Neural cell (in vitro differentiated cells): ENCODE measurements around the gene ZNF527. TPM values are rescaled to one million over a fixed set of nuclear protein-coding genes. Genes with fewer than 3 reads are reported as not detected.
A peak's percentile ranks its signal among the peaks of the same experiment; 100 is the strongest.

Experiments
- H2AFZ ChIP-seq: fragments of 200-600, 300-800 bp; sonication (generic), shearing (Covaris generic); 2 replicates; pipeline ENCODE4 v1.6.0; 2014; ENCODE audit warnings: low read depth, mild to moderate bottlenecking, antibody characterized with exemption, low read length, moderate library complexity
- H3F3A ChIP-seq: fragments of 200-600 bp; shearing (Covaris generic); 2 replicates; pipeline ENCODE4 v1.6.1; 2016; ENCODE audit warnings: mild to moderate bottlenecking, moderate library complexity, mixed read lengths, antibody characterized with exemption, low read length; ENCODE audit not compliant: insufficient read depth, poor library complexity, severe bottlenecking
- H3K27ac ChIP-seq: fragments of 200-600, 300-800 bp; sonication (generic), shearing (Covaris generic); 2 replicates; pipeline ENCODE4 v1.5.1; 2014; ENCODE audit warnings: mild to moderate bottlenecking, low read length, moderate library complexity
- H3K27me3 ChIP-seq: fragments of 300-800, 200-600 bp; sonication (generic), shearing (Covaris generic); 2 replicates; pipeline ENCODE4 v1.6.0; 2014; ENCODE audit warnings: mild to moderate bottlenecking, low read depth, low read length, moderate library complexity; ENCODE audit not compliant: insufficient read depth
- H3K36me3 ChIP-seq: fragments of 300-800, 200-600 bp; sonication (generic), shearing (Covaris generic); 2 replicates; pipeline ENCODE4 v1.5.1; 2014; ENCODE audit warnings: mild to moderate bottlenecking, antibody characterized with exemption, low read length, moderate library complexity; ENCODE audit not compliant: insufficient read depth
- H3K4me2 ChIP-seq: fragments of 300-800, 200-600 bp; sonication (generic), shearing (Covaris generic); 2 replicates; pipeline ENCODE4 v1.6.0; 2014; ENCODE audit warnings: mild to moderate bottlenecking, low read length
- H3K4me3 ChIP-seq: fragments of 300-800, 200-600 bp; sonication (generic), shearing (Covaris generic); 2 replicates; pipeline ENCODE4 v1.5.1; 2014; ENCODE audit warnings: mild to moderate bottlenecking, low read length, moderate library complexity
- H3K79me2 ChIP-seq: fragments of 200-600 bp; shearing (Covaris generic); replicated peaks from 2 replicates; pipeline ENCODE4 v1.6.0; 2014; ENCODE audit warnings: mild to moderate bottlenecking, low read length, moderate library complexity; ENCODE audit not compliant: insufficient read depth
- H3K9ac ChIP-seq: fragments of 300-800, 200-600 bp; sonication (generic), shearing (Covaris generic); 2 replicates; pipeline ENCODE4 v1.6.1; 2016; ENCODE audit warnings: mild to moderate bottlenecking, low read length, mixed read lengths
- H3K9me2 ChIP-seq: fragments of 200-600 bp; shearing (Covaris generic); 2 replicates; pipeline ENCODE4 v1.6.1; 2016; ENCODE audit warnings: mild to moderate bottlenecking, low read length, mixed read lengths; ENCODE audit not compliant: insufficient read depth
- H3K9me3 ChIP-seq: fragments of 200-600, 300-800 bp; sonication (generic), shearing (Covaris generic); 2 replicates; pipeline ENCODE4 v1.6.1; 2016; ENCODE audit warnings: mild to moderate bottlenecking, mixed run types, low read length, moderate library complexity, mixed read lengths
- H4K20me1 ChIP-seq: fragments of 200-600 bp; shearing (Covaris generic); 2 replicates; pipeline ENCODE4 v1.6.1; 2016; ENCODE audit warnings: mild to moderate bottlenecking, mixed run types; ENCODE audit not compliant: insufficient read depth
- EP300 ChIP-seq: fragments of 450-650 bp; conservative IDR thresholded peaks from 2 replicates; pipeline ENCODE4 v1.6.1; 2014; ENCODE audit warnings: antibody characterized with exemption, mild to moderate bottlenecking, moderate library complexity; ENCODE audit not compliant: poor library complexity, severe bottlenecking
- EZH2 ChIP-seq: fragments of 200-600, 300-800 bp; shearing (Covaris generic), sonication (generic); IDR thresholded peaks from 2 replicates; pipeline ENCODE4 v1.6.1; 2014; ENCODE audit warnings: antibody characterized with exemption, low read length, borderline replicate concordance, mild to moderate bottlenecking; ENCODE audit not compliant: insufficient read depth, poor library complexity, severe bottlenecking
- MXI1 ChIP-seq: fragments of 450-650 bp; conservative IDR thresholded peaks from 2 replicates; pipeline ENCODE4 v1.6.1; 2014; ENCODE audit warnings: antibody characterized with exemption, mild to moderate bottlenecking; ENCODE audit not compliant: poor library complexity, severe bottlenecking
- POLR2AphosphoS5 ChIP-seq: IDR thresholded peaks from 2 replicates; pipeline ENCODE4 v1.6.1; 2012
- RAD21 ChIP-seq: fragments of 450-650 bp; conservative IDR thresholded peaks from 2 replicates; pipeline ENCODE4 v1.6.1; 2014; ENCODE audit warnings: antibody characterized with exemption, mild to moderate bottlenecking, moderate library complexity
- SMC3 ChIP-seq: fragments of 450-650 bp; conservative IDR thresholded peaks from 2 replicates; pipeline ENCODE4 v1.6.1; 2014; ENCODE audit warnings: antibody characterized with exemption, mild to moderate bottlenecking, moderate library complexity; ENCODE audit not compliant: poor library complexity
- TAF1 ChIP-seq: IDR thresholded peaks from 2 replicates; pipeline ENCODE4 v1.6.1; 2012; ENCODE audit warnings: low read depth
- polyA minus RNA-seq: library from RNA; depleted of rRNA, polyadenylated mRNA; stranded (reverse); fragments of >200 nt; gene quantifications from 2 replicates; pipeline ENCODE4 v1.2.3, GENCODE V29; 2014
- polyA plus RNA-seq: library from polyadenylated mRNA; depleted of rRNA; stranded (reverse); fragments of >200 nt; gene quantifications from 2 replicates; pipeline ENCODE4 v1.2.3, GENCODE V29; 2014
- TF ChIP-seq, protein P1 (sequence below): IDR thresholded peaks from 2 replicates; pipeline ENCODE4 v1.6.1; 2012; ENCODE audit warnings: borderline replicate concordance
- TF ChIP-seq, protein P2 (sequence below): fragments of 450-650 bp; IDR thresholded peaks from 2 replicates; pipeline ENCODE4 v1.5.1; 2014; ENCODE audit warnings: antibody characterized with exemption, mild to moderate bottlenecking, moderate library complexity; ENCODE audit not compliant: poor library complexity, severe bottlenecking

The ZNF527 gene
- polyA plus RNA-seq (13.6 and 18.6 TPM in 2 replicates), polyA minus RNA-seq (31.9 and 36.5 TPM in 2 replicates)

DNA sequence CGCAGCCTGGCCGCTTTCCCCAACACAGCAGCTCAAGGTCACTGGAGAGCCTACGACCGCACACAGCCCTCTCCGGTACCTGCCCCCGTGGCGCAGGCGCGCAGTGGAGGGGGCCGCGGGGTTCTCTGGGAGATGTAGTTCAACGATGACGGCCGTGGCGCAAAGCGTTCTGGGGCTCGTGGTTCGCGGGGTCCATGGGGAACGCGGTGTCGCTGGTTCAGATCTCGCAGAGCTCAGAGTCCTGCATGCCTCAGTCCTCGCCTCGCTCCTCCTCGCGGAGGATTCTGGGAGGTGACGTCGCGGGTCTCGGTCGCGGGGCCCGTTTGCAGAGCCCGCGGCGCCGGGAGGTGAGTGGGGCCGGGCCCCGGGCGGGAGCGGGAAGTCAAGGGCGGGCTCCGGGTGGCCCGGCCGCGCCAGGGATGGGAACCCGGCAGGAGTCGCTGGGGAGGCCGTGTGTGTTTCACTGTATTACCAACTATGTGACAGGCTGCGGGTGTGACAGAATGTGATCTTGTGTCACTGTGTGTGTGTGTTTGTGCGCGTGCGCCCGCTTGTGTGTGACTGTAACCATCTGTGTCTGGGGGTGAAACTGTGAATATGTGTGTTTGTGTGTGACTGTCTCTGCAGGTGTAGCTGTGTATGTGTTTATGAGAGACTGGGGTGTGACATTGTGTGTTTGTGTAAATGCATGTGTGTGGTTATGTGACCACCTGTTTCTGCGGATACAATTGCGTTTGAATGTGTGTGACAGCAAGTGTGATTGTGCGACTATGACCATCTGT lies at the start of gene ZNF527:
TSS of gene ZNF527 (plus strand) at position 220 of the 782 bp plus-strand sequence. CDS start 3,100 bp downstream, outside the sequence.
- H3K79me2 ChIP-seq, result no peaks in the 10 kb centered on the region
- H3K9me3 ChIP-seq, result no peaks in the 10 kb centered on the region
- no peaks in the 10 kb centered on the region for H4K20me1 ChIP-seq
- peaks cover 22% of the 10 kb centered on the region for H3K36me3 ChIP-seq
- no peak for TF ChIP-seq RAD21
- peak; percentile 93 for TF ChIP-seq TAF1
- peak; percentile 96 for TF ChIP-seq POLR2AphosphoS5
- TF ChIP-seq, protein P1, sequence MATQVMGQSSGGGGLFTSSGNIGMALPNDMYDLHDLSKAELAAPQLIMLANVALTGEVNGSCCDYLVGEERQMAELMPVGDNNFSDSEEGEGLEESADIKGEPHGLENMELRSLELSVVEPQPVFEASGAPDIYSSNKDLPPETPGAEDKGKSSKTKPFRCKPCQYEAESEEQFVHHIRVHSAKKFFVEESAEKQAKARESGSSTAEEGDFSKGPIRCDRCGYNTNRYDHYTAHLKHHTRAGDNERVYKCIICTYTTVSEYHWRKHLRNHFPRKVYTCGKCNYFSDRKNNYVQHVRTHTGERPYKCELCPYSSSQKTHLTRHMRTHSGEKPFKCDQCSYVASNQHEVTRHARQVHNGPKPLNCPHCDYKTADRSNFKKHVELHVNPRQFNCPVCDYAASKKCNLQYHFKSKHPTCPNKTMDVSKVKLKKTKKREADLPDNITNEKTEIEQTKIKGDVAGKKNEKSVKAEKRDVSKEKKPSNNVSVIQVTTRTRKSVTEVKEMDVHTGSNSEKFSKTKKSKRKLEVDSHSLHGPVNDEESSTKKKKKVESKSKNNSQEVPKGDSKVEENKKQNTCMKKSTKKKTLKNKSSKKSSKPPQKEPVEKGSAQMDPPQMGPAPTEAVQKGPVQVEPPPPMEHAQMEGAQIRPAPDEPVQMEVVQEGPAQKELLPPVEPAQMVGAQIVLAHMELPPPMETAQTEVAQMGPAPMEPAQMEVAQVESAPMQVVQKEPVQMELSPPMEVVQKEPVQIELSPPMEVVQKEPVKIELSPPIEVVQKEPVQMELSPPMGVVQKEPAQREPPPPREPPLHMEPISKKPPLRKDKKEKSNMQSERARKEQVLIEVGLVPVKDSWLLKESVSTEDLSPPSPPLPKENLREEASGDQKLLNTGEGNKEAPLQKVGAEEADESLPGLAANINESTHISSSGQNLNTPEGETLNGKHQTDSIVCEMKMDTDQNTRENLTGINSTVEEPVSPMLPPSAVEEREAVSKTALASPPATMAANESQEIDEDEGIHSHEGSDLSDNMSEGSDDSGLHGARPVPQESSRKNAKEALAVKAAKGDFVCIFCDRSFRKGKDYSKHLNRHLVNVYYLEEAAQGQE, result peak; percentile 84
- TF ChIP-seq EP300, result peak; percentile 34
- no peak for TF ChIP-seq EZH2
- peak; percentile 58 for TF ChIP-seq SMC3
- TF ChIP-seq, protein P2, sequence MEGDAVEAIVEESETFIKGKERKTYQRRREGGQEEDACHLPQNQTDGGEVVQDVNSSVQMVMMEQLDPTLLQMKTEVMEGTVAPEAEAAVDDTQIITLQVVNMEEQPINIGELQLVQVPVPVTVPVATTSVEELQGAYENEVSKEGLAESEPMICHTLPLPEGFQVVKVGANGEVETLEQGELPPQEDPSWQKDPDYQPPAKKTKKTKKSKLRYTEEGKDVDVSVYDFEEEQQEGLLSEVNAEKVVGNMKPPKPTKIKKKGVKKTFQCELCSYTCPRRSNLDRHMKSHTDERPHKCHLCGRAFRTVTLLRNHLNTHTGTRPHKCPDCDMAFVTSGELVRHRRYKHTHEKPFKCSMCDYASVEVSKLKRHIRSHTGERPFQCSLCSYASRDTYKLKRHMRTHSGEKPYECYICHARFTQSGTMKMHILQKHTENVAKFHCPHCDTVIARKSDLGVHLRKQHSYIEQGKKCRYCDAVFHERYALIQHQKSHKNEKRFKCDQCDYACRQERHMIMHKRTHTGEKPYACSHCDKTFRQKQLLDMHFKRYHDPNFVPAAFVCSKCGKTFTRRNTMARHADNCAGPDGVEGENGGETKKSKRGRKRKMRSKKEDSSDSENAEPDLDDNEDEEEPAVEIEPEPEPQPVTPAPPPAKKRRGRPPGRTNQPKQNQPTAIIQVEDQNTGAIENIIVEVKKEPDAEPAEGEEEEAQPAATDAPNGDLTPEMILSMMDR, result peak; percentile 36
- peak; percentile 72 for TF ChIP-seq MXI1
- H2AFZ ChIP-seq, result peak within 1 kb of the TSS; percentile 84
- peak within 1 kb of the TSS; percentile 82 for H3K9ac ChIP-seq
- H3K4me3 ChIP-seq, result peak within 1 kb of the TSS; percentile 67
- no peaks in the 10 kb centered on the region for H3K27me3 ChIP-seq
- no peaks in the 10 kb centered on the region for H3K9me2 ChIP-seq
- peak within 1 kb of the TSS; percentile 57 for H3K4me2 ChIP-seq
- H3F3A ChIP-seq, result no peaks in the 10 kb centered on the region
- peak within 1 kb of the TSS; percentile 83 for H3K27ac ChIP-seq

DNA sequence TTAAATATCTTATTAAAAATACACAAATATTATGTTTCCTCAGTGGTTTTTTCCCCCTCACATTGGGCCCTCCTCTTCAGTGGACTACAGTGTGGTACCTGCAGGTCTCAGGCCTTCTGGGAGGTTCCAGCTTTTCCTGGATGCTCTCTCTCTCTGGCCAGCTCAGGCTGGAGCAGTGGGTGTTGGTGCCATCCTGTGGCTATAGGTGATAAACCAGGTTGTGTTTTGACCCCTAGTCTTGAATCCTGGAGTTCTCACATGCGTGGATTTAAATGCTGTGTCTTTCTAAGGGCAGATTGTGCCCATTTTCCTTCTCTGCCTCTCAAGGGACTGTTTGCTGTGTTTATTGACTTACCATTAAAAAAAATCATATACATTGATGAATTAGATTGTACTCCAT lies 41.2 kb upstream of the ZNF527 start:
- Histone ChIP-seq H3K27me3 (no peaks in the 10 kb centered on the region), H3K36me3 (peaks cover 7% of the 10 kb centered on the region), H3K27ac (no peak overlapping the region), H3K4me3 (no peak overlapping the region), H2AFZ (no peak overlapping the region), H3K4me2 (no peak overlapping the region), H3K79me2 (peaks cover 1% of the 10 kb centered on the region), H3F3A (no peaks in the 10 kb centered on the region), H4K20me1 (no peaks in the 10 kb centered on the region), H3K9me3 (no peaks in the 10 kb centered on the region), H3K9me2 (no peaks in the 10 kb centered on the region), H3K9ac (no peak overlapping the region)
- TF ChIP-seq EP300, result no peak
- no peak for TF ChIP-seq MXI1
- TF ChIP-seq, protein P1, result no peak
- TF ChIP-seq EZH2, result no peak
- TF ChIP-seq RAD21, result no peak
- TF ChIP-seq, protein P2, result peak; percentile 22
- TF ChIP-seq SMC3, result no peak
- no peak for TF ChIP-seq POLR2AphosphoS5
